GM18526 (cell line): ENCODE data around the gene HOXC6.

ENCODE experiments used
- POLR2A ChIP-seq: IDR thresholded peaks from 3 replicates; pipeline ENCODE4 v1.6.1; 2011; ENCODE audit not compliant: insufficient read length; ENCODE audit errors: extremely low read depth

Gene HOXC6

GRCh38 chr12:54022960-54023884 is 5.0 kb upstream of the HOXC6 start:
- TF ChIP-seq POLR2A = no peak

- no peak for TF ChIP-seq POLR2A
These were observed 4.1 kb upstream of the HOXC6 start for GRCh38 chr12:54024127-54024526.

- TF ChIP-seq POLR2A = no peak
These were observed 3.5 kb upstream of the HOXC6 start for GRCh38 chr12:54024581-54025305.

- TF ChIP-seq POLR2A = no peak
These were observed 2.5 kb upstream of the HOXC6 start for GRCh38 chr12:54025499-54026405.

- no peak for TF ChIP-seq POLR2A
These were observed 1.4 kb upstream of the HOXC6 start for GRCh38 chr12:54026640-54027441.

GRCh38 chr12:54027442-54027786 is 826 bp upstream of the HOXC6 start:
- no peak for TF ChIP-seq POLR2A

- no peak for TF ChIP-seq POLR2A
These were observed 1.5 kb downstream of the HOXC6 start for GRCh38 chr12:54029529-54030441.

- no peak for TF ChIP-seq POLR2A
These were observed 2.2 kb downstream of the HOXC6 start for GRCh38 chr12:54030442-54030801.

- no peak for TF ChIP-seq POLR2A
These were observed 2.7 kb downstream of the HOXC6 start for GRCh38 chr12:54030889-54031471.

- no peak for TF ChIP-seq POLR2A
These were observed 3.2 kb downstream of the HOXC6 start for GRCh38 chr12:54031480-54031879.

- no peak for TF ChIP-seq POLR2A
These were observed 3.9 kb downstream of the HOXC6 start for GRCh38 chr12:54032086-54032619.

GRCh38 chr12:54032627-54033100 is 4.4 kb downstream of the HOXC6 start, which contains the start of gene HOXC5:
Gene HOXC5, plus strand, starts transcription at chr12:54033050. Its CDS starts 73 bp downstream, at chr12:54033123.
- TF ChIP-seq POLR2A = no peak
